ENCODE data around the gene PTPRD.

PTPRD gene

DNA sequence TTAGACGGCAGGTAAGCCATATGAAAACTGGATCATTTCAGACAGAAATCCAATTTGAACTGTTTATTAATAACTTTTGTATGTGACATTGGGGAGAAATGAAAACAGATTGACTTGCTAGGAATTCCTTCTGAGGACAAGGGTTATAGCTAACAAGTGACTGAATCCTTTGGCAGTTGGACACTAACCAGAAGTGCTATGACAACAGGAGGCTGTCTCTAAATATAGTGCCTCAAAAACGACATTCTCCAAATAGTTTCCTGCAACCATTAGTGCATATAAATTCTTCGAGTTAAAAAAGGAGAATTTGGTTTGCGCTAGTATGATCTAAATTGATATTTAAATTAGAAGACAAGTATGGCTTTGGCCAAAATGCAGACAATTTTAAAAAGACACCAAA is 338.6 kb downstream of the PTPRD start:
- in situ Hi-C loops (cut with MboI; ENCODE audit: low sequenced_read_pairs, unreplicated experiment): loop anchor here (25.0 kb wide), 1 partner anchor 212 kb away; no protein-coding TSS in a partner anchor
- DNase-seq (ENCODE audit: low spot score): no peak
- TF ChIP-seq, protein P1, sequence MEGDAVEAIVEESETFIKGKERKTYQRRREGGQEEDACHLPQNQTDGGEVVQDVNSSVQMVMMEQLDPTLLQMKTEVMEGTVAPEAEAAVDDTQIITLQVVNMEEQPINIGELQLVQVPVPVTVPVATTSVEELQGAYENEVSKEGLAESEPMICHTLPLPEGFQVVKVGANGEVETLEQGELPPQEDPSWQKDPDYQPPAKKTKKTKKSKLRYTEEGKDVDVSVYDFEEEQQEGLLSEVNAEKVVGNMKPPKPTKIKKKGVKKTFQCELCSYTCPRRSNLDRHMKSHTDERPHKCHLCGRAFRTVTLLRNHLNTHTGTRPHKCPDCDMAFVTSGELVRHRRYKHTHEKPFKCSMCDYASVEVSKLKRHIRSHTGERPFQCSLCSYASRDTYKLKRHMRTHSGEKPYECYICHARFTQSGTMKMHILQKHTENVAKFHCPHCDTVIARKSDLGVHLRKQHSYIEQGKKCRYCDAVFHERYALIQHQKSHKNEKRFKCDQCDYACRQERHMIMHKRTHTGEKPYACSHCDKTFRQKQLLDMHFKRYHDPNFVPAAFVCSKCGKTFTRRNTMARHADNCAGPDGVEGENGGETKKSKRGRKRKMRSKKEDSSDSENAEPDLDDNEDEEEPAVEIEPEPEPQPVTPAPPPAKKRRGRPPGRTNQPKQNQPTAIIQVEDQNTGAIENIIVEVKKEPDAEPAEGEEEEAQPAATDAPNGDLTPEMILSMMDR (IDR thresholded peaks at IDR 0.05; ENCODE audit: borderline replicate concordance, control extremely low read depth, extremely low read depth, insufficient read depth, missing control alignments): no peak

DNA sequence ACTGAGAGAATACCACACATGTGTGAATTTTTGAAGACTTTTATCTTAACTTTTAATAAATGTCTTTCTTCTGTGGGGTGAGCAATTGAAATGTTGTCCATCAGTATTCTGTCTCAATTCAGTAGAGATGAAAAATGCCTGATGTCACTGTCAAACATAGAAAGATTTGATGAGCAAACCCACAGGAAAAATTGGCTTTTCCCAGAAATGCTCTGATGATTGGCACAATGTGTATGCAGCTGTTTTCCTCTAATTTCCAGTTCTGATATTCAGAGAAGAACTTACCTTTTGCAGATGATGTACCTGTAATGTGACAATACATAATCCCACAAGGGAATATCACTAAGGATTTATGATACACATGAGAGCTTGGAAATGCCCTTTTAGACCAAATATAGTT is 340.0 kb downstream of the PTPRD start:
- TF ChIP-seq, protein P1 (IDR thresholded peaks at IDR 0.05; ENCODE audit: borderline replicate concordance, control extremely low read depth, extremely low read depth, insufficient read depth, missing control alignments): no peak
- in situ Hi-C loops (cut with MboI; ENCODE audit: low sequenced_read_pairs, unreplicated experiment): loop anchor here (25.0 kb wide), 1 partner anchor 211 kb away; no protein-coding TSS in a partner anchor
- no peak for DNase-seq (ENCODE audit: low spot score)

DNA sequence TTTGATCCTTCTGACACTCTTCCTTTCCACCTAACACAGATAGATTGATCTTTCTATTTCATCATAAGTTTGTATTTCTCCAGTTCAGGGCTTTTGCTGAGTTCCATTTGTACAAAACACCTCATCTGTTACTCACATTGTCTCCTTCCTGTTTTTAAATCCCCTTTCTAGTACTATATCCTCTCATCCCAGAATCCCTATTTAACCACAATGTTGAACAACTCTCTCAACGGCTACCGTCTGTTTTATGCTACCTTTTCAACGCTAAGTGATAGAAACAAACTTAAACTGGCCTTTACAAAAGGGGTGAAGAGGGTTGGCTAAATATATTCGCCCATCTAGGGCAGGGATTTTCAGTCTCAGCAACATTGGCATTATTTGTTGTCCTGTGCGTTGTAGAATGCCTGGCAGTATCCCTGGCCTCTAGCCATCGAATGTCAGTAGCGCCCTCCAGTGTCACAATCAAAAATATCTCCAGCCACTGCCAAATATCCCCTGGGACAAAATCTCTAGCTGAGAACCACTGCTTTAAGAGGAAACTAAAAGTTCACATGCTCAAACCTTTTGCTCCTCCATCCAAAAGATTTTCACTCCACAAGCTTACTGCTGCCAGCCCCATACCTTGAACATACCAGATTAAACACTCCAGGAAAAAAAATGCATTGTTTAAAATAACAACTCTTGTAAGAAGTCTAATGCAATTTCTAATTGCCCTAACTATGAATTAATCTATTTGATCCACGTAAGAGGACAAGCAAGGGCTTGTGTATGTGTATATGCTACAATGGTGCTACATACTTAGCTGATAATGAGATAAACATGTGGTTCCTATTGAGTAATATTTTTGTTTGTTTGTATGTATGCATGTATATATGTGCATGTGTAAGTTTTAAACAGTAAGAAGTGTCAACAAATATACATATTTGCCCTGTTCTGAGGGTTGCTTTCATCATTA is 344.0 kb downstream of the PTPRD start:
- in situ Hi-C loops (cut with MboI; ENCODE audit: low sequenced_read_pairs, unreplicated experiment): loop anchor here (25.0 kb wide), 1 partner anchor 207 kb away; no protein-coding TSS in a partner anchor
- peak; percentile 15 for DNase-seq (ENCODE audit: low spot score)
- TF ChIP-seq, protein P1 (IDR thresholded peaks at IDR 0.05; ENCODE audit: borderline replicate concordance, control extremely low read depth, extremely low read depth, insufficient read depth, missing control alignments): no peak

DNA sequence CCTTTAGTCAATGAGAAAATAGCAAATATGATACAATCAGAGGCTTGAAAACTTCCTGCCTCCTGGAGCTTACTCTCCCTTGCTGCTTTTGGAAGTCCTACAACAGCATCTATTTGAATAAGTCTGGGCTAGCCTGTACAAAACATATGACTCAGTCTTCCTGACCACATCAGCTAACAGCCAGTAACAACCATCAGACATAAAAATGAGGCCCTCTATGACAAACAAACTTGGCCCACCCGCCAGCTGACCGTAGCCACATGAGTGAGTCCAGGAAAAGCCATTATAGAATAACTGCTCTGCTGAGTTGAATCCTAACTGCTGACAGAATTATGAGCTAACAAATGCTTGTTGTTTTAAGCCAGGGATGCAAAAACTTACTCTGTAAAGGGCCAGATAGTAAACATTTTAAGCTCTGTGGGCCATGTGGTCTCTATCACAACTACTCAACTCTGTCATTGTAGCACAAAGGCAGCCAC is 347.6 kb downstream of the PTPRD start:
- in situ Hi-C loops (cut with MboI; ENCODE audit: low sequenced_read_pairs, unreplicated experiment): loop anchor here (25.0 kb wide), 1 partner anchor 203 kb away; no protein-coding TSS in a partner anchor

DNA sequence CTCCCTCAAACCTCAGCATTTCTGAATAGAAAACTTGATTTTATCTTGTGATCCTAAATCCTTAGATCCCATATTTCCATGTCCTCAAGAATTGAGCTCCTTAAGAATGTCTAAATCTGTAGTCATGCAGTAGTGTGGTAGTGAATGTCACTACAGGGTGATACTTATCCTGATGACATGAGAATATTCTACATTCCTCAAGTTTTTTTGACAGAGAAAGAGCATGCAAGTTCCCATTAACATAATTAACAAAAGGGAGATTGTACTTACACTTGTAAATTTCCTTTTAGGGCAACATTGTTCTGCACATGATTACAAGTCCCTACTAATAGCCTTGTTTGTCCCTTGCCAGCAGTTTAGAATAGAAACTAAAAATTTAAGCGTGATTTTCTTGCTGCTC is 352.3 kb downstream of the PTPRD start:
- TF ChIP-seq, protein P1 (IDR thresholded peaks at IDR 0.05; ENCODE audit: borderline replicate concordance, control extremely low read depth, extremely low read depth, insufficient read depth, missing control alignments): no peak
- in situ Hi-C loops (cut with MboI; ENCODE audit: low sequenced_read_pairs, unreplicated experiment): loop anchor here (25.0 kb wide), 1 partner anchor 198 kb away; no protein-coding TSS in a partner anchor
- no peak for DNase-seq (ENCODE audit: low spot score)

More for the DNA sequence above, 347.6 kb downstream of the PTPRD start:
- TF ChIP-seq, protein P1 (IDR thresholded peaks at IDR 0.05; ENCODE audit: borderline replicate concordance, control extremely low read depth, extremely low read depth, insufficient read depth, missing control alignments): no peak
- no peak for DNase-seq (ENCODE audit: low spot score)

DNA sequence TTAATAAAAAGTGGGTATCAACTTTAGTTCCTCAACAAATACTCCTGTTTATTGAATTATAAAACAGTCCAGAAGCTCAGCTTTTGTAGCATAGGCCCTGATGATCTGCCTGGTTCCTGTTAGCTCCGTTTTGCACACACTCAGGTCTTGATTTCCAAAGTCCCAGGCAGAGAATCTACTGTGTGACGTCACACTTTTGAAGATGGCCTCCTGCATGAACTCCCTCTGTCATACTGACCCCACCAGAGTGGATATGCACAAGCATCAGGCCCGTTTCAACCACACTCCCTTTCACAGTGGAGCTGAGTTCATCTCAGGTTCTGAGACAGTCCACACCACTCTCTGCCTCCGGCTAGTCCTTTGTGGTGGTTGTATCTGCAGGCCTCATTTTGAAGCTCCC is 353.1 kb downstream of the PTPRD start:
- DNase-seq (ENCODE audit: low spot score): no peak
- in situ Hi-C loops (cut with MboI; ENCODE audit: low sequenced_read_pairs, unreplicated experiment): loop anchor here (25.0 kb wide), 1 partner anchor 197 kb away; no protein-coding TSS in a partner anchor
- TF ChIP-seq, protein P1 (IDR thresholded peaks at IDR 0.05; ENCODE audit: borderline replicate concordance, control extremely low read depth, extremely low read depth, insufficient read depth, missing control alignments): no peak

Data from GM13976 (cell line).